GM18508 (cell line): Measurements from ENCODE around the gene P4HA1.
"Not testable (repeated sequence)": the region's sequence is repeated elsewhere in the genome, so short reads cannot be mapped to it uniquely, and the experiment has no call there.

Source experiments
- ATAC-seq: cut with Tn5 transposase; IDR thresholded peaks from one replicate; pipeline ENCODE4 v1.9.1; 2021; ENCODE audit warnings: moderate number of reproducible peaks; ENCODE audit not compliant: insufficient read depth, unreplicated experiment

P4HA1 gene

DNA sequence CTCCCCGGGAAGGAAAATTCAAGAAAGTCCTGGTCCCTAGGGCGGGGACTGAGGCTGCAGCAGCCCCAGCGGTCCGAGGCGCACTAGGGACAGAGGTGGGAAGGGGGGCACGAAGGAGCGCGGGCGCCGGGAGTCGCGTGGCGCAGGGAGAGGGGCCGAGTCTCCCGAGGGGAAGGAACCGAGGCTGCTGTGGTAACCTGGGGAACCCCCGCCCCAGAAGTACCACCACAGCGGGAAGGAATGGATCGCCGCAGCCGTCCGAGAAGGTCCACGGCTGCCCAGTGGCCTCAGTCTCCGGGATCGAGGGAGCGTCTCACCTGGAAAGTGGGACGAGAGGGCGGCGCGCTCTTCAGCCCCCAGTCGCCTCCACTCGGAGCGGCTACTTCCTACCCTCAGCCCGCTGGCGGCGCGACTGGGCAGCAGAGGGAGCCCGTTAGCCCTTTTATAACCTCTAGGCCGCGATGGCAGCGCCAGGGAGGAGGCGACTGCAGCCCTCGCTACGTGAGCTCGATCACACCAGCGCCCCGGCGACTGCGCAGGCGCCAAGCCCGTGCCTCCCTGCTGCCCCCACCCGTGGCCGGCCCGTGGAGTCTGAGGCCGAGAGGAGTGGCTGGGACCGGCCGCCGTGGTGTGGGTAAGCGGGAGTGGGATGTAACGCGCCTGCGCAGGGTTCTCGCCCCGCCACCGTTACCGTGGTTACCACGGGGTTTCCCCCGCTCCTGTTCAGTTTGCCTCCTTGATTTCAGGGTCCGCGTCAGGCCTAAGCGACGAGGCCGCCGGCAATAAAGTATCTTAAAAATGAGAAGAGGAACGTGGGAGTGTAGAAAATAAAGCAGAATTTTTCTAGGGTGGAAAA is at the start of gene P4HA1:
P4HA1 (minus strand) TSS at position 418 of the 856 bp plus-strand sequence. CDS start 21,983 bp downstream, outside the sequence.
- peak; percentile 54 for ATAC-seq

DNA sequence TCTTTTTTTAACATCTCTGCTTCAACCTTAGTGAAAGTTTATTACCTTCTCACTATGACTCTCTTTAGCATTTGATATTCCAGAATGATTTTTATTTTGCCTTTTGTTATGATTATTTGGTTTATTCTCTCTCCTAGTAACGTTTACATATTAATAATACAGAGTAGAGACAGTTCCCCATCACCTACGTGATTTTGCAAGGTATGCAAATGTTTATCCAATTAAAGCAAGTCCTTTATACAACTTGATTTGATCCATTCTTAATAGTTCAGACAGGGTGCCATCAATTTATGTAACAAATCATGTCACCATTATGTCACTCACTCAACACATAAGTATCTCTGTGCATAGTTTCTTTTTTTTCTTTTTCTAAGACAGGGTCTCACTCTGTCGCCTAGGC is 44.9 kb upstream of the P4HA1 start:
- no peak for ATAC-seq

DNA sequence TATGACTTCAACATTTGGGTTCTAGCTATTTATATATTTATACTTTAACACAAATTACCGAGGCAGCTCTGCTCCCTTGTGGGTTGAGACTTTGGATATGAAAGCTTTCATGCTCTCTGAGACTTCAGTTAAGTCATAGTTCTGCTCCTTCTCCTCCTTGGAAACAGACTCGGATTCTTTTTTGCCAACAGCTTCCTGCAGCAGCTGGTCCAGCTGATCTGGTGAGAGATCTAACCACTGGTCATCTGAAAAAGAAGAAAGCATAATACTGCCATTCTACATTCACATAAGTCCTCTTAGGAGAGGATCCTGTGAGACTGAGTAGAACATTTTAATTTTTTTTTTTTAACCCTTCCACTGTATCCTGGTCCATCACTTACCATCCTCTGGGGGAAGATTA is 42.6 kb upstream of the P4HA1 start:
- ATAC-seq = no peak

DNA sequence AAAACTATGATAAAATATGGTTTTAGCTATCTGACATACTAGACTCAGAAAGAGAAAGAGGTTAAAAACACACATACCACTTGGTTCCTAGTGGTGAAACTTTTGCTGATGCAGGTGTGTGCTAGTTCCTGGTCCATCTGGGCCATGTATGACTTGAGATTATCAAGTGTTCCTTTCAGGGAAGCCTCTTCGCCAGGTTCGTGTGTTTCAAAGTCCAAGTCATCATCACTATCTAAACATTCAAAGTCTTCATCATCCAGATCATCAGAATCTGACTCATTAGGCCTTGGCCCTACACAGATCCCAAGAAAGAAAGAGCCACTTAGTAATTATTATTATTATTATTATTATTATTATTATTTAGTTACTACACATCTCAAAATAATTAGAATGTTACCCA is 40.0 kb upstream of the P4HA1 start:
- ATAC-seq = no peak

DNA sequence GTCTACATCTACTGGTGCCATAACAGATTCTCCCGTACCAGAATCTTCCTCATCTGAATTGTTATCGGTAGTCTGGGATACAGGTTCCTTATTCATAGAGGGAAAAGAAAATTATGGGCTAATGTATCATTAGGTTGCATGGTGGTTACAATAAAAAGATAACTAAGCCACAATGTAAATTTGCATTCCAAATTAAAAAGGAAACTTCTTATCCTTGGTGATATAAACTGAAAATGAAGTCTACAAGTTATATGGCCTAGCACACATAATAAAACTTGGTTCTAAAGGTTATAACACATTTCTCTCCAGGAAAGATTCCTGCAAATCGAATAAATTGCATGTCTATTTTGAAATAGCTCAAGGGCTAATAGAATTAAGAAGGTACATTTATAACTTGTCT is 38.1 kb upstream of the P4HA1 start:
- no peak for ATAC-seq

DNA sequence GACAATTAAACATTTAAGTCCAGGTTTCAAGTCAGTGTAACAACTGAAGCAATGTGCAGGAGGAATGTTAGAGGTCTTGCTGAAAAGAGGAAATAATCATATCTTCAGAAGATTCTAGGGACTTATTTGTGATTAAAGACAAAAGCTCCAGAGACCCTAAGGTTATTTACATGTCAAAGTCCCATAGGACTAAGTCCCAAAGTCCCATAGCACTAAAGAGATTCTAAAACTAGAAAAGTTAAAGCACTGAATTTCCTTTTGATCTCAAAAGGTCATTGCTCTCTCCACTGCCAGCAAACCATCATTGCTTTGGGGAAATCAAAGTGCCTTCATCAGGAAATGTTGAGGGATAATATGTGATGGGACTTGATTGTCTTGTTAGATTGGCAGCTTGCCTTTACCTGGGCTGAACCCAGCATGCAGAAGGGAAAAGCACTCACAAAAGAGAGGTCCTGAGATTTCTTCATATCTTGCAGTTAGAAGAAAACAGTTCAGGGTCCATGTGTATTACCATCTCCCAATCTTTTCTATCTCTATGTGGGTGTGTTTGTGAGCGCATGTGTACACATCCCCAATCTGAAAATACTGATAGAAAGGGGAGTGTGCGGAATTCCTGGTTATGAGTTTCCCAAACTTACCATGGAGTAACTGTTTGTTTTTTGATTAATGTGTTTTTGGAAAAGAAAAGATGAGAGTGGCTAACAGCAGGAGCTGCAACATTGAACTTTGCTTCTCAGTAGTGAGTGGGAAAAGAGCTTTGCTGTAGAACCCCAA is 35.4 kb upstream of the P4HA1 start:
- ATAC-seq = no peak

DNA sequence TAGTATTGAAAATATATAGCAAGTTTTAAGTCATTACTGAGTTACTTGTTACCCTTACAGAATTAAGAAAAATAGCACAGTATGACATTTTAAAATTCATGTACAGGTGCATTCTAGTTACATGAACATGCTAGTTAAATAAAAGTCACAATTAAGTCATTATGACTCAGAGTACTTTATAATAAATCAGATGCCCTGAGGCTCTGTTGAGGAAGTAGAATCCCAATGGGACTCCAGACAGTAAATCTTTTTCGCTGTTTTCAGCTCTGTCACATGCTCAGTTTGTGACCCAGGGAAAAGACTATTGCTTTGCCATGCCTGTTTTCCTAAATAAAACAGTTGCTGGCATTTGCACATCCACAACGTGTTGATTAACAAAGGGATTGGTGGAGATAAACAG is 34.6 kb upstream of the P4HA1 start:
- no peak for ATAC-seq

DNA sequence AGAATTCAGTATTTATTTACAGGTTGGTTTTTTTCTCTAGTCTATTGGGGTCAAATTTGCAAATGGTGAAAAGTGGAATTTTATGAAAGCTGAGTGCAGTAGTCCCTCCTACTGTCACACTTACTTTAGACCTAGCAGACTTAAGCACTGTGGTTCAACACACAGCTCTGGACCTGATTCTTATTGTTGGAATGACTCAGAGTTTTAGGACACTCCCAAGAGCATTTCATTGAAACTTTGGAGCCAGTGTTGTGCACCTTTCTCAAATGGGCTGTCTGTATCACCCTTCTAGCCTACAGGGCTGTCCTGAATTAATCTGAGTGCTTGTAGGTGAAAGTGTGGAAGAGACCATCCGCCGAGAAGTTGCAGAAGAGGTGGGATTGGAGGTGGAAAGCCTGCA is 29.7 kb upstream of the P4HA1 start:
- ATAC-seq = no peak

DNA sequence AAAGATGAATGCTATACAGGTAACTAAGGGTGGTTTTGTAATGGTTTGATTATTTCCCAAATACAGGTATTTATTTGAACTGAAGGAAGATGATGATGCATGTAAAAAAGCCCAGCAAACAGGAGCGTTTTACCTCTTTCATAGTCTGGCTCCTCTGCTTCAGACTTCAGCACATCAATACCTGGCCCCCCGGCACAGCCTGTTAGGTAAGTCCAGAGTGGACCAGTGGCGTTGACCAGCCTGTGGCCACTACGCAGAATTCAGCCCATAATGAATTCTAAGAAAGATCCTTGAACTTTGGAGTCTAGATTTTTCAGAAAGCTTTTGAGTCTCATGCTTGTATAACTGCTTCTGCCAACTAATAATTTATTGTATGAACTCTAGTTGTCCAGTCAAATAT is 23.3 kb upstream of the P4HA1 start:
- ATAC-seq = no peak

DNA sequence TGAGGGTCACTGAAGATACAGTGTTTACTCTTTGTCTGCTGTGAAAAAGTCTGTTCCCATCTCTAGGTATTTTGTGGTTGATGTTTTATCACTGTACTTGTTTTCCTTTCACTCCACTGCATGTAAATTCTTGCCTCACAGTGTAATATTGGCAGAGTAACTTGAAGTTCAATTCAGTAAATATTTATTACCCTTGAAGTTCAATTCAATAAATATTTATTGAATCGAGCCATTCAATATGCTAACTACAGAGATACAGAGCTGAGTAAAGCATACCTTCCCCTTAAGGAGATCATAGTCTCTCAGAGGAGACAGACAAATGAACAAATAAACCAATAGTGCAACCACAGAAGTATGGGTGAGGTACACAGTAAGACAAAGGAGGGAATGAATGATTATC is 22.8 kb upstream of the P4HA1 start:
- no peak for ATAC-seq

DNA sequence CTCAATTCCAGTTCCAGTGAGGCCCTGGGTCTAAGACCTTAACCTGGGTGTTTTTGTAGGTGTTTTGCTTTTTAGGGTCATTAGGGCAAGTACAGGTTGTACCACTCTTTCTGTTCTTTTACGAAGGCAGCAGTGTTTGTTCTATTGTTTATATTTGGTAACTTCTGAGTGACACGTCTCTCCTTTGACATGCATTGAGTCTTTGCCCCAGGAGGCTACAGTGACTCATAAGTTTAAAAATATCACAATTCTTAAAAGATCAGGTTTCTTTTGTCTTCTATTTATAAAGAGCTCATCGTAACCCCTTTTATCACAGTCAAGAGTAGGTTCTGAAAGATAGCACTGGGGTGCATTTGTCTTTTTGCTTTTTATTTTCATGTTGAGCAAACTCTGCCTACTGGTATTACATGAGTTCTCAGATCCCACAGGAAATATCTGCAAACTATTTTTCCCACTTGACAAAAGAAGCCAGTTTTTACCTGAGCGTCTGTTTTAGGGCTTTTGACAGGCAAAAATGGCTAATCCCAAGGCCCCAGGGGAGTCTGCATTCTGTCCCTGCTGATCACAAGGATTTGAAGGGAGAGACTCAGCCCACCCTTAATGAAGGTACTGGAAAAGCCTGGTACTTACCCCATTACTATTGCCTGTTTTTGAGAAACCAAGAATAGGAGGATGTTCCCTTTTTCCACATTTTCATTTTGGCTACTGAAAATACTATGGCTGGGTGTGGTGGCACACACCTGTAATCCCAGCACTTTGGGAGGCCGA is 21.5 kb upstream of the P4HA1 start:
- ATAC-seq = peak; percentile 43

DNA sequence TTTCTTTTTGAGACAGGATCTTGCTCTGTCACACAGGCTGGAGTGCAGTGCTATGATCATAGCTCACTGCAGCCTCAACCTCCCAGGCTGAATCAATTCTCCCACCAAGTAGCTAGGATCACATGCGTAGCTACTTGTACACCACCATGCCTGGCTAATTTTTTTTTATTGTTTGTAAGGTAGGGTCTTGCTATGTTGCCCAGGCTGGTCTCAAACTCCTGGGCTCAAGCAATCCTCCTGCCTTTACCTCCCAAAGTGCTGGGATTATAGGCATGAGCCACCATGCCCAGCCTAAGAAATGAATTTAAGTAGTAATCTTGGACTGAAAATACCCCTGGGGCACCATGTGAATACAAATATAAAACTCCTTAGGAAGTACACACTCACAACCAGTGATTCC is 19.4 kb upstream of the P4HA1 start:
- no peak for ATAC-seq

DNA sequence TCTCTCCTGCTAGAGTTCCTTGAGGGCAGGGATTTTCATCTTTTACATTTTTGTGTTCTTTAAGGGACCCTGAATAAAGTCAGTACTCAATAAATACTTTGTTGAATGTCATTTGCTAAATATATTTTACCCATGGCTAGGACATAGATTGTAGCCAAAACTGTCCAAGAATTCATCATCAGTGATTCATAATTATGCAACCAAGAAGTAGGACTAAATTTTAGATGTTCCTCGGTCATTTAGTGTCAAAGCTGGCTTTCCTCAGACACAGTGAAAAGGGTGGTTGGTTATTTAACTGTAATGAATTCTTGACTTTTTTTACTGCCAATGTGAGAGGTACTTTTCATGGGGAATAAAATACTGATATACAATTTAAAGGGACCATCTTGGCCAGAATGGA is 16.9 kb upstream of the P4HA1 start:
- no peak for ATAC-seq

DNA sequence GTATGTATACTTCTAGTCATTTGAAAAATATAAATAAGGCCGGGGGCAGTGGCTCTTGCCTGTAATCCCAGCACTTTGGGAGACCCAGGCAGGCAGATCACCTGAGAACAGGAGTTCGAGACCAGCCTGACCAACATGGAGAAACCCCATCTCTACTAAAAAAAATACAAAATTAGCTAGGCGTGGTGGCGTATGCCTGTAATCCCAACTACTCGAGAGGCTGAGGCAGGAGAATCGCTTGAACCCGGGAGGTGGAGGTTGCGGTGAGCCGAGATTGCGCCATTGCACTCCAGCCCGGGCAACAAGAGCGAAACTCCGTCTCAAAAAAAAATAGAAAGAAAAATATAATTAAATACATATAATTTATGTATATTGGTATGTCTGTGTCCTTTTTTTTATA is 15.4 kb upstream of the P4HA1 start:
- ATAC-seq = not testable (repeated sequence)

DNA sequence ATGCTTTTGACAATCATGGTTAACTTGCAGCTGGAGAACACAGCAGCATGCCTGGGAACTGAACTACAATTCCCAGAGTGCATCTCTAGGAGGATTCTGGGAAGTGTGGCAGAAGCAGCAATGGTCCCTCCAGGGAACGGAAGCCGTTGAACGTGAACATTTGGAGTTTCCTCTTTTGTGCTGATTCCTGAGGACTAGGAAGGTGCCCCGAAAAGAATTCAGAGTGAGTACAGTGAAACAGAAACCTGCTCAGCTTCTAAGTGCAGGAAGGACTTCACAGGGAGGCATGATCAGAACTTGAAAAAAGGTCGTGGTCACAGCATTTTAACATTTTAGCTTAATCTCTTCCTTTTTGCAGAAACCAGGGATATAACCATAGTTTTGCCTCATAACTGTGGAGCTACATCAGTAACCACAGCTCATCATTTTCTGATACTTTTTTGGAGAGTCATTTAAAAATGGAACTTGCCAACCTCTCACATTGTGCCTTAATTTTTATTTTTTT is 13.7 kb upstream of the P4HA1 start, which contains the start of gene NUDT13:
NUDT13 (plus strand) TSS at position 111 of the 505 bp plus-strand sequence. CDS start 3,911 bp downstream, outside the sequence.
- ATAC-seq = no peak

DNA sequence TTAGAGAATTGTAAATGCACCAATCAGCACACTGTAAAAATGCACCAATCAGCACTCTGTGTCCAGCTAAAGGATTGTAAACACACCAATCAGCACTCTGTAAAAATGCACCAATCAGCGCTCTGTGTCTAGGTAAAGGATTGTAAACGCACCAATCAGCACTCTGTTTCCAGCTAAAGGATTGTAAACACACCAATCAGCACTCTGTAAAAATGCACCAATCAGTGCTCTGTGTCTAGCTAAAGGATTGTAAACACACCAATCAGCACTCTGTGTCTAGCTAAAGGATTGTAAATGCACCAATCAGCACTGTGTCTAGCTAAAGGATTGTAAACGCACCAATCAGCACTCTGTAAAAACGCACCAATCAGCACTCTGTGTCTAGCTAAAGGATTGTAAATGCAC is 12.6 kb upstream of the P4HA1 start:
- ATAC-seq = not testable (repeated sequence)

DNA sequence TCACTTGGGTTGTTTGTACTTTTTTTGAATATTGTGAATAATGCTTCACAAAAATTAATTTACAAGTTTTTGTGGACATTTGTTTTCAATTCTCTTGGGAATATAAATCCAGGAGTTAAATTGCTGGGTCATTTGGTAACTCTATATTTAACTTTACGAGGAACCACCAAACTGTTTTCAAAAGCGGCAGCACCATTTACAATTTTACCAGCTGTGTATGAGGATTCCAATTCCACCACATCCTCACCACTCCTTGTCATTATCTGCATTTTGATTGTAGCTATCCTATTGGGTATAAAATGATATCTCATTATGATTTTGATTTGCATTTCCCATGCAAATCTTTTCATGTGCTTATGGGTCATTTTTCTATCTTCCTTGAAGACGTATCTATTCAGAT is 9.6 kb upstream of the P4HA1 start:
- no peak for ATAC-seq

DNA sequence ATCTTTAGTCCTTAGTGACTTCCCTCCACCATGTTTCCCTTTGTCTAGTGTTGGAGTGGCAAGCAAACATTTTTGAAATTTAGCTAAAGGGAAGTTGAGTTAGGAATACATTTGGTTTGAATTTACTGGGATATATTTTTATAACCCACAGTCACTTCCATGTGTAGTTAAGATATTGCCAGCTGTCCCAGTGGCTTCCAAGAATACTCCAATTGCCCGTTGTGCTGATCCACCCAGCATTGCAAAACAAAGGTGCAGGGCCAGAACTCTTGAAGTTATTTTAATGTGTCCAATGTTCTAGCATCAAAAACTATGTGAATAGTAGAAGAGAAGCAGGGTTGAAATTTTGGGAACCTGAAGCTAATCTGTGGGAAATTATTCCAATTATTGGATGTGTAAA is 2.5 kb upstream of the P4HA1 start:
- ATAC-seq = no peak

DNA sequence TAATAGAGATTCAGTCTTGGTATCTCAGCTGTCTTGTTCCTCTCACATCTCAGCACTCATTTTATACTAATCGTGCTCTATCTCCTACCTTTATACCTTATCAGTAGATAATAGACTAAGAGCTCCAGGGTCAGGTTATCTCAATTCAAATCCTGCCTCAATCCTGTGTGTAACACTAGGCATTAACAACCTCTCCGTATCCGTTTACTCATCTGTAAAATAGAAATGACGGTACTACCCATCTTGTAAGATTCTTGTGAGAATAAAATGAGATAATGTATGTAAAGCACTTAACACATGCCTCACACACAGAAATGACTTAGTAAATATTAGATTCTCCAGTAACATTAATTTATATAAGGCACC is 622 bp upstream of the P4HA1 start:
- no peak for ATAC-seq

DNA sequence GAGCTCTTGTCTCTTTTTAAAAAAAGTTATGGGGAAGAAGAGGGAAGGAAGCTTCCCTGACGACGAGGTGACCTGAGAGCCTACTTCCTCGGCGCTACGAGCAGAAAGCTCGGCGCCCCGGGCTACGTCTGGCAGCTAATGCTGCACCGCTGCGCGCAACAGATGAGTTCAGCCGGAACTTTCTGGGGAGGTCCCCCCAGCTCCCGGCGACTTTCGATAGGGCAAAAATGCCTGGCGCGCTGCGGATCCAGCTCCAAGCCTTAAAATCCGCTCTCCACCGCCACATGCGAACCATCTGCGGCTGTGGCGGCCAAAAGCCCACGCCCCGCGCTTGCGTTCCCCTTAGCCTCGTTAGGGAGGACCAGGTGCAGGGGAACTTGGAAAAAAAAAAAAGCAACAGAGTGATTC is 621 bp downstream of the P4HA1 start:
- peak; percentile 4 for ATAC-seq
